ENCODE data around the gene COL23A1.

Gene COL23A1

GRCh38 chr5:178496642-178497041, 93.6 kb downstream of the COL23A1 start:
- H3K4me3 ChIP-seq (ENCODE audit: low read depth, low read length), result no peak overlapping the region
- no peak for DNase-seq (ENCODE audit: low read depth)
- no peak for TF ChIP-seq CTCF (conservative IDR thresholded peaks at IDR 0.05; ENCODE audit: low read depth, low read length)

- DNase-seq (ENCODE audit: low read depth), result no peak
- no peak for TF ChIP-seq CTCF (conservative IDR thresholded peaks at IDR 0.05; ENCODE audit: low read depth, low read length)
- no peak overlapping the region for H3K4me3 ChIP-seq (ENCODE audit: low read depth, low read length)
Measured at GRCh38 chr5:178496214-178496613, 94.0 kb downstream of the COL23A1 start.

- DNase-seq (ENCODE audit: low read depth), result no peak
- H3K4me3 ChIP-seq (ENCODE audit: low read depth, low read length), result no peak overlapping the region
- TF ChIP-seq CTCF (conservative IDR thresholded peaks at IDR 0.05; ENCODE audit: low read depth, low read length), result no peak
Measured at GRCh38 chr5:178495706-178496105, 94.5 kb downstream of the COL23A1 start.

GRCh38 chr5:178492278-178492677, 97.9 kb downstream of the COL23A1 start:
- no peak for DNase-seq (ENCODE audit: low read depth)
- TF ChIP-seq CTCF (conservative IDR thresholded peaks at IDR 0.05; ENCODE audit: low read depth, low read length), result no peak
- H3K4me3 ChIP-seq (ENCODE audit: low read depth, low read length), result no peak overlapping the region

- no peak for DNase-seq (ENCODE audit: low read depth)
- TF ChIP-seq CTCF (conservative IDR thresholded peaks at IDR 0.05; ENCODE audit: low read depth, low read length), result no peak
Measured at GRCh38 chr5:178490935-178491652, 99.1 kb downstream of the COL23A1 start.

GRCh38 chr5:178489271-178489976, 100.8 kb downstream of the COL23A1 start:
- DNase-seq (ENCODE audit: low read depth), result no peak
- no peak for TF ChIP-seq CTCF (conservative IDR thresholded peaks at IDR 0.05; ENCODE audit: low read depth, low read length)
- no peak overlapping the region for H3K4me3 ChIP-seq (ENCODE audit: low read depth, low read length)

More at GRCh38 chr5:178490935-178491652, 99.1 kb downstream of the COL23A1 start:
- H3K4me3 ChIP-seq (ENCODE audit: low read depth, low read length), result no peak overlapping the region
